Mammary epithelial cell (primary cell): ENCODE measurements around the gene HIP1.

ENCODE experiments used
- EZH2 ChIP-seq: IDR thresholded peaks from 2 replicates; pipeline ENCODE4 v1.6.1; 2012; ENCODE audit warnings: low read length, inconsistent platforms, borderline replicate concordance
- TF ChIP-seq, protein P1 (sequence below), 2 donors: IDR thresholded peaks in 1 of 2; conservative IDR thresholded peaks in 1 of 2; 2 replicates each; pipeline ENCODE4 v1.5.1; 2011 to 2012; ENCODE audit warnings: inconsistent platforms in 2 of 2, low read length in 2 of 2, mild to moderate bottlenecking in 2 of 2, control low read depth in 1 of 2, low read depth in 1 of 2; ENCODE audit not compliant: insufficient read depth in 1 of 2; ENCODE audit errors: extremely low read depth in 1 of 2

DNA sequence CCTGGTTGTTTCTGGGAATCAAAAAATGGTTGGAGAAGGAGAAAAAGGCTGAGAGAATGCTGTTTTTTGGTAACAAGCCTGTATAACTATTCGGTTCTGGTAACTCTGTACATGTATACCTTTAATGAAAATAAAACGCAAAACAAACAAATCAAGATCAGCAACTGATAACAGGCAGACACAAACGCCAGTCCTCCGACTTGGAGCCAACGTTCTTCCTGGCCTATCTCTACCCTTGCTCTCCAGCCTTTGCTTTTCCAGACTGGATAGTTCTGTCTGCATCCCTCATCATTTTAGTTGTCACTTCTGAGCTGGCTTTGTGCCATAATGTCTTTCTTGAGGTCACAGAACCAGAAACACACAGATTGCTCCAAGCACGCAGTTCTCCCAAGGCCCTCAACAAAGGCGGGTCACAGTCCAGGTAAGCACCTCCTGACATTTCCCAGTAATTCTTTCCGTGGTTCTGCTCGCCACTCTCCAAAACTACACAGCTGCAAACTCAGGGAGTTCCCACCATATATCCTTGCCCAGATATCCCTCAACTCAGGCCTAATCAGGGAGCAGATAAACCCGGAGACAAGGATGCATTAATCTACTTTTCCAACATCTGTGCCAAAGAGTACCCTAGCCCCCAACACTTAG lies 20.2 kb downstream of the HIP1 start:
- TF ChIP-seq, protein P1, sequence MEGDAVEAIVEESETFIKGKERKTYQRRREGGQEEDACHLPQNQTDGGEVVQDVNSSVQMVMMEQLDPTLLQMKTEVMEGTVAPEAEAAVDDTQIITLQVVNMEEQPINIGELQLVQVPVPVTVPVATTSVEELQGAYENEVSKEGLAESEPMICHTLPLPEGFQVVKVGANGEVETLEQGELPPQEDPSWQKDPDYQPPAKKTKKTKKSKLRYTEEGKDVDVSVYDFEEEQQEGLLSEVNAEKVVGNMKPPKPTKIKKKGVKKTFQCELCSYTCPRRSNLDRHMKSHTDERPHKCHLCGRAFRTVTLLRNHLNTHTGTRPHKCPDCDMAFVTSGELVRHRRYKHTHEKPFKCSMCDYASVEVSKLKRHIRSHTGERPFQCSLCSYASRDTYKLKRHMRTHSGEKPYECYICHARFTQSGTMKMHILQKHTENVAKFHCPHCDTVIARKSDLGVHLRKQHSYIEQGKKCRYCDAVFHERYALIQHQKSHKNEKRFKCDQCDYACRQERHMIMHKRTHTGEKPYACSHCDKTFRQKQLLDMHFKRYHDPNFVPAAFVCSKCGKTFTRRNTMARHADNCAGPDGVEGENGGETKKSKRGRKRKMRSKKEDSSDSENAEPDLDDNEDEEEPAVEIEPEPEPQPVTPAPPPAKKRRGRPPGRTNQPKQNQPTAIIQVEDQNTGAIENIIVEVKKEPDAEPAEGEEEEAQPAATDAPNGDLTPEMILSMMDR (conservative IDR thresholded peaks at IDR 0.05 in 1 of 2, IDR thresholded peaks at IDR 0.05 in 1 of 2; ENCODE audit: extremely low read depth in 1 of 2, insufficient read depth in 1 of 2, low read depth in 1 of 2, low read length in 2 of 2), result no peak
- TF ChIP-seq EZH2, result no peak
